Activated CD4-positive, CD25-positive, alpha-beta regulatory T cell treated with anti-CD3 and anti-CD28 coated beads, Interleukin-2, amount 50 U/mL, for 16 hours (primary cell): ENCODE measurements around the gene PPT1.

Experiments used
- DNase-seq: peaks from one replicate; pipeline ENCODE4 v3.0.0-alpha.2; 2020; ENCODE audit warnings: low read depth, low spot score

Gene PPT1

GRCh38 chr1:40030528-40031135 lies 66.4 kb downstream of the PPT1 start:
- no peak for DNase-seq

- DNase-seq, result no peak
Observed at GRCh38 chr1:40029608-40030007, 67.4 kb downstream of the PPT1 start.

GRCh38 chr1:40027647-40028046 lies 69.4 kb downstream of the PPT1 start:
- DNase-seq, result no peak

GRCh38 chr1:40024671-40025070 lies 72.4 kb downstream of the PPT1 start:
- no peak for DNase-seq

- DNase-seq, result no peak
Observed at GRCh38 chr1:40023379-40023944, 73.6 kb downstream of the PPT1 start.
